H1 (cell line): ENCODE results near the gene BMERB1. TPM values are rescaled to one million over a fixed set of nuclear protein-coding genes. Genes with fewer than 3 reads are reported as not detected.

Experiments
- CTCF ChIA-PET: fragments of 300-600 bp; sonication (Branson Sonifier 250); formaldehyde crosslinking; loops from one replicate; lab custom pipeline; 2021; ENCODE audit not compliant: partially characterized antibody; lab: Charles Lee
- POLR2A ChIA-PET: fragments of 300-600 bp; sonication (Branson Sonifier 250); formaldehyde crosslinking; loops from one replicate; lab custom pipeline; 2021; ENCODE audit warnings: inconsistent platforms; ENCODE audit not compliant: partially characterized antibody; lab: Charles Lee
- DNase-seq, 2 experiments: peaks; one replicate each; pipeline versions ENCODE4 v3.0.0 to v3.0.0-alpha.2; 2010 to 2022; ENCODE audit warnings: low spot score in 2 of 2, low read depth in 1 of 2, mixed read lengths in 1 of 2
- FAIRE-seq: peaks from 2 replicates; lab custom pipeline; 2011; peaks lifted over from hg19 to GRCh38; lab: Jason Lieb, UNC
- H2AFZ ChIP-seq: 2 replicates; pipeline ENCODE4 v1.8.1; 2012; ENCODE audit warnings: low read length, inconsistent platforms
- H2AK5ac ChIP-seq: 2 replicates; pipeline ENCODE4 v1.6.1; 2013; ENCODE audit warnings: low read depth, low read length
- H2BK120ac ChIP-seq: replicated peaks from 2 replicates; pipeline ENCODE3; 2013; ENCODE audit warnings: low read depth, low read length, inconsistent platforms
- H2BK12ac ChIP-seq: 2 replicates; pipeline ENCODE4 v1.6.1; 2013; ENCODE audit warnings: low read depth, low read length
- H2BK15ac ChIP-seq: 2 replicates; pipeline ENCODE4 v1.6.1; 2013; ENCODE audit warnings: low read length
- H2BK20ac ChIP-seq: 2 replicates; pipeline ENCODE4 v1.6.1; 2013; ENCODE audit warnings: low read length
- H2BK5ac ChIP-seq: 2 replicates; pipeline ENCODE4 v1.6.1; 2013; ENCODE audit warnings: low read depth, low read length
- H3K14ac ChIP-seq: 2 replicates; pipeline ENCODE4 v1.6.1; 2013; ENCODE audit warnings: inconsistent platforms; ENCODE audit not compliant: insufficient read length
- H3K18ac ChIP-seq: 2 replicates; pipeline ENCODE4 v1.6.1; 2013; ENCODE audit warnings: low read length; ENCODE audit errors: extremely low read depth
- H3K23ac ChIP-seq: 2 replicates; pipeline ENCODE4 v1.6.1; 2013; ENCODE audit warnings: inconsistent platforms; ENCODE audit not compliant: insufficient read length
- H3K23me2 ChIP-seq: 2 replicates; pipeline ENCODE4 v1.6.1; 2013; ENCODE audit warnings: low read depth, low read length
- H3K27ac ChIP-seq: 2 replicates; pipeline ENCODE4 v1.6.1; 2011; ENCODE audit warnings: low read depth, low read length, inconsistent platforms
- H3K27me3 ChIP-seq, 4 experiments: replicated peaks in 1 of 4; 1 replicate in 1 of 4; 2 replicates in 3 of 4; pipeline versions ENCODE4 v1.6.1 to v1.8.1; 2011 to 2013; ENCODE audit warnings: low read length in 3 of 4, mild to moderate bottlenecking in 3 of 4, inconsistent platforms in 2 of 4, mixed read lengths in 2 of 4, moderate library complexity in 1 of 4; ENCODE audit not compliant: control insufficient read depth in 3 of 4, insufficient read depth in 3 of 4; ENCODE audit errors: extremely low read depth in 1 of 4
- H3K36me3 ChIP-seq, 4 experiments: 2 replicates each; pipeline versions ENCODE4 v1.6.1 to v1.8.1; 2011 to 2013; ENCODE audit warnings: mild to moderate bottlenecking in 4 of 4, low read length in 3 of 4, moderate library complexity in 2 of 4, control low read depth in 1 of 4, inconsistent platforms in 1 of 4; ENCODE audit not compliant: insufficient read depth in 4 of 4, control insufficient read depth in 2 of 4
- H3K4ac ChIP-seq: replicated peaks from 2 replicates; pipeline ENCODE3; 2013; ENCODE audit warnings: low read length, low read depth, mixed read lengths, inconsistent platforms; ENCODE audit not compliant: insufficient read length
- H3K4me1 ChIP-seq, 4 experiments: replicated peaks in 1 of 4; 1 replicate in 1 of 4; 2 replicates in 3 of 4; pipeline versions ENCODE4 v1.6.1 to v1.8.1; 2011 to 2013; ENCODE audit warnings: low read length in 3 of 4, inconsistent platforms in 2 of 4, mixed read lengths in 1 of 4; ENCODE audit not compliant: insufficient read depth in 4 of 4, control insufficient read depth in 3 of 4
- H3K4me2 ChIP-seq, 2 experiments: 2 replicates each; pipeline versions ENCODE4 v1.6.1 to v1.8.1; 2011 to 2013; ENCODE audit warnings: low read depth in 2 of 2, low read length in 2 of 2, control low read depth in 1 of 2, inconsistent platforms in 1 of 2, mild to moderate bottlenecking in 1 of 2; ENCODE audit not compliant: insufficient read depth in 1 of 2
- H3K4me3 ChIP-seq, 4 experiments: fragments of 200-600, 300-600 bp in 1 of 4; sonication (generic), shearing (Covaris generic), sonication (Bioruptor Twin) in 1 of 4; 2 replicates each; pipeline versions ENCODE4 v1.5.1 to v1.8.1; 2011 to 2016; ENCODE audit warnings: low read length in 4 of 4, low read depth in 3 of 4, control low read depth in 2 of 4, inconsistent platforms in 2 of 4, mild to moderate bottlenecking in 2 of 4, mixed read lengths in 1 of 4, moderate library complexity in 1 of 4; ENCODE audit not compliant: insufficient read depth in 2 of 4; ENCODE audit errors: extremely low read depth in 1 of 4
- H3K56ac ChIP-seq: replicated peaks from 2 replicates; pipeline ENCODE3; 2013; ENCODE audit warnings: low read depth, mild to moderate bottlenecking, mixed read lengths, low read length, inconsistent platforms; ENCODE audit not compliant: insufficient read length
- H3K79me1 ChIP-seq: 2 replicates; pipeline ENCODE4 v1.6.1; 2013; ENCODE audit warnings: low read depth, low read length, control low read depth
- H3K79me2 ChIP-seq, 2 experiments: 2 replicates each; pipeline versions ENCODE4 v1.6.1 to v1.8.1; 2012 to 2013; ENCODE audit warnings: low read length in 2 of 2, mild to moderate bottlenecking in 2 of 2, inconsistent platforms in 1 of 2; ENCODE audit not compliant: insufficient read depth in 2 of 2, control insufficient read depth in 1 of 2
- H3K9ac ChIP-seq, 4 experiments: replicated peaks in 1 of 4; 1 replicate in 1 of 4; 2 replicates in 3 of 4; pipeline versions ENCODE4 v1.6.1 to v1.8.1; 2011 to 2013; ENCODE audit warnings: low read depth in 3 of 4, low read length in 3 of 4, control low read depth in 2 of 4, mild to moderate bottlenecking in 2 of 4, moderate library complexity in 2 of 4, inconsistent platforms in 1 of 4; ENCODE audit errors: extremely low read depth in 1 of 4
- H3K9me3 ChIP-seq, 2 experiments: 2 replicates each; pipeline versions ENCODE4 v1.6.1 to v1.8.1; 2012 to 2013; ENCODE audit warnings: mild to moderate bottlenecking in 2 of 2, moderate library complexity in 2 of 2, control low read depth in 1 of 2, inconsistent platforms in 1 of 2, low read depth in 1 of 2, low read length in 1 of 2, mixed read lengths in 1 of 2; ENCODE audit not compliant: insufficient read depth in 2 of 2
- H4K20me1 ChIP-seq, 2 experiments: replicated peaks in 1 of 2; 2 replicates each; pipeline versions ENCODE3 to v1.8.1; 2011 to 2013; ENCODE audit warnings: inconsistent platforms in 2 of 2, low read length in 2 of 2, mild to moderate bottlenecking in 1 of 2; ENCODE audit not compliant: insufficient read depth in 2 of 2, control insufficient read depth in 1 of 2
- H4K5ac ChIP-seq: 2 replicates; pipeline ENCODE4 v1.6.1; 2013; ENCODE audit warnings: low read length, low read depth, mixed read lengths, inconsistent platforms; ENCODE audit not compliant: insufficient read length
- H4K8ac ChIP-seq: 2 replicates; pipeline ENCODE4 v1.8.0; 2013; ENCODE audit warnings: mild to moderate bottlenecking, moderate library complexity, low read length, inconsistent platforms; ENCODE audit not compliant: insufficient read depth; ENCODE audit errors: extremely low read depth
- H4K91ac ChIP-seq: replicated peaks from 2 replicates; pipeline ENCODE3; 2013; ENCODE audit warnings: low read length, mixed read lengths, inconsistent platforms; ENCODE audit not compliant: insufficient read length
- CBX5 ChIP-seq: fragments of 300-800, 300-1000 bp; sonication (generic); IDR thresholded peaks from 2 replicates; pipeline ENCODE4 v1.7.1; 2016; ENCODE audit warnings: antibody characterized with exemption, low read length, low read depth
- CHD1 ChIP-seq: IDR thresholded peaks from 2 replicates; pipeline ENCODE4 v1.6.1; 2012; ENCODE audit warnings: low read depth, low read length, improper control_type of control experiment
- FOSL1 ChIP-seq: IDR thresholded peaks from 2 replicates; pipeline ENCODE4 v1.6.1; 2011; ENCODE audit warnings: mild to moderate bottlenecking, low read depth, low read length, moderate library complexity; ENCODE audit not compliant: insufficient read depth
- KDM5A ChIP-seq: fragments of 200-600 bp; IDR thresholded peaks from 2 replicates; pipeline ENCODE4 v1.7.1; 2012; ENCODE audit warnings: mild to moderate bottlenecking, low read length, inconsistent platforms, mixed read lengths
- NRF1 ChIP-seq: IDR thresholded peaks from 2 replicates; pipeline ENCODE4 v1.6.1; 2011; ENCODE audit warnings: mild to moderate bottlenecking, low read depth, low read length, improper control_type of control experiment
- POLR2AphosphoS5 ChIP-seq: IDR thresholded peaks from 2 replicates; pipeline ENCODE4 v1.6.1; 2011; ENCODE audit warnings: low read depth, low read length
- SIX5 ChIP-seq: IDR thresholded peaks from 2 replicates; pipeline ENCODE4 v1.6.1; 2011; ENCODE audit warnings: mild to moderate bottlenecking, low read depth, low read length
- TBP ChIP-seq: IDR thresholded peaks from 2 replicates; pipeline ENCODE4 v1.6.1; 2011; ENCODE audit warnings: low read depth, low read length, improper control_type of control experiment
- WGBS, 2 experiments: shearing (Covaris generic) in 1 of 2; methylation state at CpG; one replicate each; pipeline versions ENCODE4 v1.1.6 to v1.1.7; 2013 to 2015; ENCODE audit warnings: low lambda C conversion rate in 2 of 2, mixed read lengths in 2 of 2, inconsistent platforms in 1 of 2, low coverage in 1 of 2, missing lambda C conversion rate in 1 of 2; ENCODE audit not compliant: insufficient replicate concordance in 2 of 2, insufficient coverage in 1 of 2, insufficient read length in 1 of 2; ENCODE audit errors: extremely low coverage in 1 of 2, missing lambda C conversion rate in 1 of 2; 5-methylcytosine and 5-hydroxymethylcytosine counted together
- polyA plus RNA-seq, 7 experiments: library from polyadenylated mRNA; depleted of rRNA in 3 of 7; stranded (reverse) in 5 of 7; unstranded in 2 of 7; fragments of >200 nt in 5 of 7; fragments of 200-250 nt in 2 of 7; gene quantifications; 1 replicate in 5 of 7; 2 replicates in 1 of 7; 4 replicates in 1 of 7; pipeline versions ENCODE4 v1.2.1 to v1.2.3, GENCODE V29; 2011 to 2013; ENCODE audit warnings: missing spikeins in 2 of 7, mixed read lengths in 2 of 7
- total RNA-seq: library from RNA; stranded (reverse); fragmentation: NEBNext Ultra II Directional; extraction: Animal tissue kit (Norgen Biotek cat#: 25700); gene quantifications from 2 replicates; pipeline ENCODE4 v1.2.1, GENCODE V29; 2021
- TF ChIP-seq, protein P1 (sequence below): IDR thresholded peaks from 2 replicates; pipeline ENCODE4 v1.6.1; 2011; ENCODE audit warnings: low read depth, mild to moderate bottlenecking, low read length; ENCODE audit not compliant: insufficient read depth

Gene BMERB1
- total and polyA plus RNA-seq, 2 of the 8 experiments (the other 6 are each of a cell fraction or from before 2014, with no cell fraction given), result 23.5 to 27.1 TPM

DNA sequence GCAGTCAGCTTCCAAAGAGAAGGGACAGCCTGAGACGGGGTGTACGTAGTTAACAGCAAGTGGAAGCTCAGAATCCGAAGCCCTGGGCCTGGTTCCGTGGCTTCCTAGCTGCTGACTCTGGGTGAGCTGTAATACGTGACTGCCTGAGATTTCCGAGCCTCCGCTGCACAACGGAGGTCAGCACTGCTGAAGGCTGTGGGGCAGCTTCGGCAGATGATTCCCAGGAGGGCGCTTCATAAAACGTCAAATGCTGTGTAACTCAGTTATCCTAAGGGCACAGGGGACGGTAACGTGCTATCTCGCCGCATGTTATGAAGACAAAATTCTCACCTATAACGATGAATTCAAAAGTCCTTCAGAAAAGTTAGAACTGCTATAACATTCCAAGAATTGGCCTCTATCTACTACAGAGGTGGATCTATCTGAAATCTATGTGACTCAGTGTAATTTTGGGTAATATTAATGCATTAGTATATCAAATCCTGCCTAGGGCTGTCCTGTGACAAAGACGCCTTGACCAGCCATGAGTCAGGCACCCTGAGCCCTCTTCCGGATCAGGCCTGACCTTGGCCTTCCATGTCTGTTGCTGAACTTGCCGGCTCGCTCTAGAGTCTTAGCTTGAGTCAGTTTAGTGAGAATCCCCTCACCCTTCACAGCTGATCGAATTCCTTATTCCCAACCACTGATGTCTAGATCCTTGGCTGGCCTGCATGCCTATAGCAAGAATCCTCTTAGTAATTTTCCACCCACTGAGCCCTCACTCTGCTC lies 165.1 kb downstream of the BMERB1 start:
- no peak overlapping the region for H3K14ac ChIP-seq
- no peak overlapping the region for H2BK5ac ChIP-seq
- no peak overlapping the region for H4K91ac ChIP-seq
- no peak overlapping the region for H4K5ac ChIP-seq
- no peak overlapping the region for H3K4me3 ChIP-seq
- H2BK15ac ChIP-seq, result no peak overlapping the region
- no peaks in the 10 kb centered on the region for H3K79me1 ChIP-seq
- peaks cover 18 to 48% (median 27%) of the 10 kb centered on the region in 4 experiments; a peak in 7 of 8 replicates for H3K36me3 ChIP-seq
- H3K9me3 ChIP-seq, result no peaks in the 10 kb centered on the region
- no peak overlapping the region for H2AFZ ChIP-seq
- H3K4me2 ChIP-seq, result no peak overlapping the region
- H2BK12ac ChIP-seq, result no peak overlapping the region
- H3K18ac ChIP-seq, result no peak overlapping the region
- WGBS, 2 experiments, result 97% methylated on average over 21 of the region's 21 CpGs; no CpG with 5 or more reads in 1 of the 2 experiments
- no peaks in the 10 kb centered on the region for H4K20me1 ChIP-seq
- no peaks in the 10 kb centered on the region for H3K23me2 ChIP-seq
- POLR2A ChIA-PET, result no interaction called here
- no peak for FAIRE-seq
- no peak overlapping the region for H3K27ac ChIP-seq
- CTCF ChIA-PET, result interaction anchor here (0.7 kb wide), 2 partner anchors 144 to 145 kb away, joined by 3 read pairs; no protein-coding TSS in a partner anchor
- H3K9ac ChIP-seq, result no peak overlapping the region
- no peak overlapping the region for H2AK5ac ChIP-seq
- 0 out of 2 replicates have a peak overlapping the region, but pooled peaks have one; percentile 31 for H4K8ac ChIP-seq
- no peaks in the 10 kb centered on the region for H3K27me3 ChIP-seq
- H2BK120ac ChIP-seq, result no peak overlapping the region
- no peak overlapping the region for H3K4ac ChIP-seq
- H3K23ac ChIP-seq, result no peak overlapping the region
- H3K56ac ChIP-seq, result no peak overlapping the region
- H2BK20ac ChIP-seq, result no peak overlapping the region
- H3K79me2 ChIP-seq, result no peaks in the 10 kb centered on the region
- DNase-seq, result no peak
- H3K4me1 ChIP-seq, result peaks cover 0 to 3% (median 2%) of the 10 kb centered on the region in 4 experiments; a peak in 3 of 7 replicates
- TF ChIP-seq CHD1, result no peak
- TF ChIP-seq FOSL1, result no peak
- TF ChIP-seq, protein P1, sequence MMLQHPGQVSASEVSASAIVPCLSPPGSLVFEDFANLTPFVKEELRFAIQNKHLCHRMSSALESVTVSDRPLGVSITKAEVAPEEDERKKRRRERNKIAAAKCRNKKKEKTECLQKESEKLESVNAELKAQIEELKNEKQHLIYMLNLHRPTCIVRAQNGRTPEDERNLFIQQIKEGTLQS, result no peak
- TF ChIP-seq CBX5, result no peak
- TF ChIP-seq SIX5, result no peak
- no peak for TF ChIP-seq POLR2AphosphoS5
- TF ChIP-seq NRF1, result no peak
- no peak for TF ChIP-seq KDM5A
- TF ChIP-seq TBP, result no peak
